Parathyroid adenoma (tissue), 2 donors: ENCODE measurements around the gene ADCY5.

Experiments
- H2AFZ ChIP-seq: fragments of 300-600 bp; sonication (generic); one replicate; pipeline ENCODE4 v1.7.0; 2017; ENCODE audit warnings: antibody characterized with exemption, mild to moderate bottlenecking
- H3K27ac ChIP-seq: fragments of 300-600 bp; sonication (generic); one replicate; pipeline ENCODE4 v1.7.0; 2017
- H3K27me3 ChIP-seq: fragments of 300-600 bp; sonication (generic); one replicate; pipeline ENCODE4 v1.7.0; 2017; ENCODE audit warnings: low read length; ENCODE audit not compliant: control insufficient read depth, insufficient read depth
- H3K36me3 ChIP-seq: fragments of 300-600 bp; sonication (generic); one replicate; pipeline ENCODE4 v1.7.0; 2017; ENCODE audit warnings: low read length; ENCODE audit not compliant: control insufficient read depth, insufficient read depth
- H3K4me1 ChIP-seq: fragments of 300-600 bp; sonication (generic); one replicate; pipeline ENCODE4 v1.7.0; 2017; ENCODE audit warnings: control low read depth
- H3K4me2 ChIP-seq: fragments of 300-600 bp; sonication (generic); one replicate; pipeline ENCODE4 v1.7.0; 2017; ENCODE audit warnings: low read length
- H3K4me3 ChIP-seq: fragments of 300-600 bp; sonication (generic); one replicate; pipeline ENCODE4 v1.7.0; 2017; ENCODE audit warnings: low read depth, low read length
- H3K79me2 ChIP-seq: fragments of 300-600 bp; sonication (generic); one replicate; pipeline ENCODE4 v1.7.0; 2017; ENCODE audit warnings: control low read depth
- H3K9ac ChIP-seq: fragments of 300-600 bp; sonication (generic); one replicate; pipeline ENCODE4 v1.7.0; 2017; ENCODE audit warnings: mild to moderate bottlenecking
- H3K9me3 ChIP-seq: fragments of 300-600 bp; sonication (generic); one replicate; pipeline ENCODE4 v1.7.0; 2017; ENCODE audit warnings: low read length; ENCODE audit not compliant: control insufficient read depth
- TF ChIP-seq, protein P1 (sequence below): fragments of 300-600 bp; sonication (generic); IDR thresholded peaks from one replicate; pipeline ENCODE4 v1.7.0; 2017; ENCODE audit warnings: antibody characterized with exemption, mild to moderate bottlenecking
- donor health status: primary hyperparathyroidism.

Gene ADCY5

DNA sequence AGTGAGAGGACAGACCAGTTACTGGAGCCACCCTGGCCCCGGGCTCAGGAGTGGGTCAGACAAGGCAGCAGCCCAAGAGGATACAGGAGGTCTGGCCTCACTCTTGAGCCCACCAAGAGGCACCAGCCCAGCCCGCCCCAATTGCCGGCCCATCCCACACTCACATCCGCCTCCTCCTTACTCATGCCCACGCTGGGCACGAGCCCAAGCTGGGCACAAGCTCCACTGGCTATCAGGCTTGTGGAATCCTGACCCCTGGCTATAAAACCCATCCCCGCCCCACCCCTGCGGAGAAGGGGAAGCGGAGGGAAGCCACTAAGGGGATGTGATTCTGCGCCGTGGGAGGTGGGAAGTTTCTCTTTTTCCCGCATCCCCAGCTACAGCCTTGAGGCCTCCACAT, 25.9 kb downstream of the ADCY5 start:
- H3K27ac ChIP-seq: no peak overlapping the region
- H3K27me3 ChIP-seq: no peaks in the 10 kb centered on the region
- no peak overlapping the region for H3K4me3 ChIP-seq

DNA sequence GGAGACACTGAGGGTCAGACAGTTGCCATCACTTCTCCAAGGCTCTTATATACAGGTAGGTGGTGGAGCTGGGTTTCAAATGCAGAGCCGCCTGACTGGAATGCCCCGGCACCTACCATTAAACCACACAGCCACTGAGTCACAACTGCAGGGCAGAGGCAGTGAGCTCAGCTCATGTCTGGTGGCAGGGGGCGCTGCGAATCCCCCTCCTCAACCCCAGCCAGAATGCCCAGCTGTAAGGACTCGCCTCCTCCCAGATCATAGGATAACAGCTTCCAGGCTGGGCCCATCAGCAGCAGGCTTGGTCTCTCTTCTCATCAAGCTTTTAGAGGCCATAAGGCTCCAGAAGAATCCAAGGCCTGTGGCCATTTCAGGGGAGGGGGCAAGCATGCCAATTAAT, 26.4 kb downstream of the ADCY5 start:
- H3K4me2 ChIP-seq: no peak overlapping the region
- H3K4me3 ChIP-seq: no peak overlapping the region
- no peak overlapping the region for H3K9ac ChIP-seq
- no peaks in the 10 kb centered on the region for H3K36me3 ChIP-seq
- TF ChIP-seq, protein P1, sequence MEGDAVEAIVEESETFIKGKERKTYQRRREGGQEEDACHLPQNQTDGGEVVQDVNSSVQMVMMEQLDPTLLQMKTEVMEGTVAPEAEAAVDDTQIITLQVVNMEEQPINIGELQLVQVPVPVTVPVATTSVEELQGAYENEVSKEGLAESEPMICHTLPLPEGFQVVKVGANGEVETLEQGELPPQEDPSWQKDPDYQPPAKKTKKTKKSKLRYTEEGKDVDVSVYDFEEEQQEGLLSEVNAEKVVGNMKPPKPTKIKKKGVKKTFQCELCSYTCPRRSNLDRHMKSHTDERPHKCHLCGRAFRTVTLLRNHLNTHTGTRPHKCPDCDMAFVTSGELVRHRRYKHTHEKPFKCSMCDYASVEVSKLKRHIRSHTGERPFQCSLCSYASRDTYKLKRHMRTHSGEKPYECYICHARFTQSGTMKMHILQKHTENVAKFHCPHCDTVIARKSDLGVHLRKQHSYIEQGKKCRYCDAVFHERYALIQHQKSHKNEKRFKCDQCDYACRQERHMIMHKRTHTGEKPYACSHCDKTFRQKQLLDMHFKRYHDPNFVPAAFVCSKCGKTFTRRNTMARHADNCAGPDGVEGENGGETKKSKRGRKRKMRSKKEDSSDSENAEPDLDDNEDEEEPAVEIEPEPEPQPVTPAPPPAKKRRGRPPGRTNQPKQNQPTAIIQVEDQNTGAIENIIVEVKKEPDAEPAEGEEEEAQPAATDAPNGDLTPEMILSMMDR: no peak
- H3K79me2 ChIP-seq: no peaks in the 10 kb centered on the region
- H3K9me3 ChIP-seq: no peaks in the 10 kb centered on the region
- H2AFZ ChIP-seq: no peak overlapping the region
- H3K27ac ChIP-seq: no peak overlapping the region
- H3K4me1 ChIP-seq: no peaks in the 10 kb centered on the region
- no peaks in the 10 kb centered on the region for H3K27me3 ChIP-seq

More for the DNA sequence above, 25.9 kb downstream of the ADCY5 start:
- Histone ChIP-seq H3K4me2 (no peak overlapping the region), H3K9ac (no peak overlapping the region), H3K36me3 (no peaks in the 10 kb centered on the region), H3K79me2 (no peaks in the 10 kb centered on the region), H3K9me3 (no peaks in the 10 kb centered on the region), H2AFZ (no peak overlapping the region), H3K4me1 (no peaks in the 10 kb centered on the region)
- TF ChIP-seq, protein P1: no peak

DNA sequence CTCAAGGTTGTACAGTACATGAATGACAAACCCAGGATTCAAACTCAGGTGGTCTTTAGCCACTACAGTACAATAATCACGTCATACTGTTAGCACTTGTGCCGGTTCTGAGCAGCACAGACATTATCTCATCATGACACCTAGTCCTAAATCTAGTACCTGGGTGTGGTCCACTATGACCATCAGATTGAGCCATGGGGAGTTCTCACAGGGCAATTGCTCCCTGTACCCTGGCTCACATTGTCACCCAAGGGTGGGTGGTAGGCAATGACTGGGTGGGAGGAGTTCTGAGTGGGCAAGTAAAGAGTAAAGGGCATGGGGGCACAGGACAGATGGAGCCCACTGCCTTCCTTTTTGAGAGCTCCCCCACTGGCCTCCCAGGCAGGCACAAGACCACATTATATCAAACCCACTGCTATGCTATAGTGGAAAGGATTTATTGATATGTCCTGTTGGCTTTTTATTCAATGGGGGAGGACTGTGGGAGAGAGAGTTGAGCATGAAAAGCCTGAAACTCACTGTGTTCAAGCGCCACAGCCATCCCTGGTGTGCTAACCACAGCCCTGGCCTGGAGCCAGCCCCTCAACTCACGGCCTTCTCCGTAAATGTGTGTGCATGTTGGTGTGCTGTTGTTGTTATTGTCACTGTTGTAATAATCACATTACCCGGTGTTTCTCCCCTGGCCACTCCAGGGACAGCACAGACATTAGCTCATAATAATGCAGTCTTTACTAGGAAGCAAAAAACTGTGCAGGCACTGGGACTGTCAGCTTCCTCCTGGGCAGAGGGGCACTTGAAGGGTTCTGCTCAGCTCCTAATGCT, 27.3 kb downstream of the ADCY5 start:
- Histone ChIP-seq H3K9me3 (no peaks in the 10 kb centered on the region), H3K4me1 (no peaks in the 10 kb centered on the region), H3K4me3 (no peak overlapping the region), H3K9ac (no peak overlapping the region), H3K27me3 (no peaks in the 10 kb centered on the region), H2AFZ (no peak overlapping the region), H3K4me2 (no peak overlapping the region), H3K36me3 (no peaks in the 10 kb centered on the region), H3K27ac (no peak overlapping the region), H3K79me2 (no peaks in the 10 kb centered on the region)
- TF ChIP-seq, protein P1: no peak

DNA sequence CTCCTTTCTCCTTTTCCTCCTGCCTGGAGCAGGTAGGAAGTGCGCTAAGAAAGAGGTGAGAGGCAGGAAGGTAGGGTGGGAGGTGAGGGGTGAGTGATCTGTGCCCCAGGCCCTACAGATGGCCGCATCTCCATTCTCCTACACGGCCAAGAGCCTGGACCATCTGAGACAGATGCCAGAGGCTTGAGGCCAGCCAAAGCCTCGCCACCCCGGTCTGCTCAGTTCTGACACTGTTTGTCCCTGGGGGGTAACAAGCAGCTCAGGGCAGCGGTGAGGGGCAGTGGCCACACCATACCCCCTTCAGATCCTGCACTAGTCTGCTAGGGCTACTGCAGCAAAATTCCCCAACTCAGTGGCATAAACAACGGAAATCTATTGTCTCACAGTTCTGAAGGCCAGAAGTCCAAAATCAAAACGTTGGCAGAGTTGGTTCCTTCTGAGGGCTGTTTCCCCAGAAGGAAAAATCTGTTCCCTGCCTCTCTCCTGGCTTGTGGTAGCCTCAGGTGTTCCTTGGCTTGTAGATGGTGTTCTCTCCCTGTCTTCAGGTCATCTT, 28.4 kb downstream of the ADCY5 start:
- Histone ChIP-seq H3K4me1 (no peaks in the 10 kb centered on the region), H3K9ac (no peak overlapping the region)

More for the DNA sequence above, 28.4 kb downstream of the ADCY5 start:
- no peak overlapping the region for H3K4me3 ChIP-seq
- no peaks in the 10 kb centered on the region for H3K79me2 ChIP-seq
- no peaks in the 10 kb centered on the region for H3K36me3 ChIP-seq
- H3K4me2 ChIP-seq: no peak overlapping the region
- TF ChIP-seq, protein P1: no peak
- no peaks in the 10 kb centered on the region for H3K9me3 ChIP-seq
- no peak overlapping the region for H3K27ac ChIP-seq
- H2AFZ ChIP-seq: no peak overlapping the region
- H3K27me3 ChIP-seq: no peaks in the 10 kb centered on the region
